IMR-90 (cell line): ENCODE measurements around the gene PLEK2. TPM values are rescaled to one million over a fixed set of nuclear protein-coding genes. Genes with fewer than 3 reads are reported as not detected.

ENCODE experiments used
- ATAC-seq: fragments of 200-7000 bp; cut with Tn5 transposase; 2 replicates; pipeline ENCODE4 v1.9.1; 2020; ENCODE audit warnings: low read depth, mild to moderate bottlenecking, moderate library complexity
- BruUV-seq: library from RNA; stranded (reverse); fragments of 400-500 nt; replicated peaks from 2 replicates; lab custom pipeline; 2021; lab: Mats Ljungman, UMichigan
- CTCF ChIA-PET: fragments of 300-600 bp; formaldehyde crosslinking; extraction: SDS; loops from one replicate; lab custom pipeline; 2021; ENCODE audit warnings: antibody characterized with exemption; lab: Yijun Ruan, JAX
- POLR2A ChIA-PET: fragments of 300-600 bp; sonication (Branson Sonifier 250); formaldehyde crosslinking; loops from one replicate; lab custom pipeline; 2022; ENCODE audit warnings: antibody characterized with exemption; ENCODE audit not compliant: unreplicated experiment; lab: Charles Lee
- DNase-seq: peaks from one replicate; pipeline ENCODE4 v3.0.0; 2013
- H2AFZ ChIP-seq: replicated peaks from 2 replicates; pipeline ENCODE3; 2013; ENCODE audit warnings: low read length, mild to moderate bottlenecking; ENCODE audit not compliant: poor library complexity
- H2AK5ac ChIP-seq: 2 replicates; pipeline ENCODE4 v1.6.1; 2013; ENCODE audit warnings: low read depth, low read length, inconsistent platforms
- H2AK9ac ChIP-seq: replicated peaks from 2 replicates; pipeline ENCODE3; 2013; ENCODE audit warnings: mild to moderate bottlenecking, low read depth, low read length, moderate library complexity; ENCODE audit not compliant: poor library complexity
- H2BK120ac ChIP-seq: 2 replicates; pipeline ENCODE4 v1.6.1; 2013; ENCODE audit warnings: low read depth, low read length, inconsistent platforms
- H2BK15ac ChIP-seq: 3 replicates; pipeline ENCODE4 v1.6.1; 2013; ENCODE audit warnings: low read depth, low read length, inconsistent platforms
- H2BK20ac ChIP-seq: 2 replicates; pipeline ENCODE4 v1.6.1; 2013; ENCODE audit warnings: low read depth, mild to moderate bottlenecking, inconsistent platforms, low read length, moderate library complexity
- H2BK5ac ChIP-seq: 2 replicates; pipeline ENCODE4 v1.6.1; 2013; ENCODE audit warnings: mild to moderate bottlenecking, low read depth, low read length, inconsistent platforms; ENCODE audit not compliant: poor library complexity, severe bottlenecking
- H3K14ac ChIP-seq: replicated peaks from 2 replicates; pipeline ENCODE4 v1.6.1; 2013; ENCODE audit warnings: low read depth, low read length, inconsistent platforms
- H3K18ac ChIP-seq: 2 replicates; pipeline ENCODE4 v1.6.1; 2013; ENCODE audit warnings: low read depth, low read length, control low read depth
- H3K23ac ChIP-seq: 2 replicates; pipeline ENCODE4 v1.6.1; 2013; ENCODE audit warnings: low read depth, low read length, inconsistent platforms
- H3K27ac ChIP-seq: 2 replicates; pipeline ENCODE4 v1.5.1; 2013; ENCODE audit warnings: mild to moderate bottlenecking, control low read depth, low read length; ENCODE audit not compliant: insufficient read depth
- H3K27me3 ChIP-seq: 2 replicates; pipeline ENCODE4 v1.6.1; 2013; ENCODE audit warnings: low read length; ENCODE audit not compliant: control insufficient read depth, insufficient read depth
- H3K36me3 ChIP-seq: 2 replicates; pipeline ENCODE4 v1.6.1; 2013; ENCODE audit warnings: low read length, mixed read lengths; ENCODE audit not compliant: control insufficient read depth, insufficient read depth
- H3K4ac ChIP-seq: 2 replicates; pipeline ENCODE4 v1.6.1; 2013; ENCODE audit warnings: low read depth, low read length, inconsistent platforms
- H3K4me1 ChIP-seq: 2 replicates; pipeline ENCODE4 v1.6.1; 2013; ENCODE audit warnings: low read length, mixed read lengths; ENCODE audit not compliant: control insufficient read depth, insufficient read depth
- H3K4me2 ChIP-seq: 2 replicates; pipeline ENCODE4 v1.6.1; 2013; ENCODE audit warnings: low read depth, mild to moderate bottlenecking, control low read depth, low read length, moderate library complexity
- H3K4me3 ChIP-seq: 2 replicates; pipeline ENCODE4 v1.5.1; 2013; ENCODE audit warnings: low read depth, mild to moderate bottlenecking, control low read depth, low read length, moderate library complexity; ENCODE audit not compliant: insufficient read depth
- H3K56ac ChIP-seq: 2 replicates; pipeline ENCODE4 v1.6.1; 2013; ENCODE audit warnings: low read length, inconsistent platforms; ENCODE audit not compliant: insufficient read depth; ENCODE audit errors: extremely low read depth
- H3K79me1 ChIP-seq, 2 experiments: 2 replicates each; pipeline ENCODE4 v1.6.1; 2013; ENCODE audit warnings: low read length in 2 of 2, inconsistent platforms in 1 of 2, low read depth in 1 of 2
- H3K9ac ChIP-seq: 2 replicates; pipeline ENCODE4 v1.6.1; 2013; ENCODE audit warnings: low read depth, low read length, control low read depth
- H3K9me1 ChIP-seq: 2 replicates; pipeline ENCODE4 v1.6.1; 2013; ENCODE audit warnings: low read length, inconsistent platforms; ENCODE audit not compliant: insufficient read depth
- H3K9me3 ChIP-seq: 2 replicates; pipeline ENCODE4 v1.6.1; 2013; ENCODE audit warnings: low read length; ENCODE audit not compliant: control insufficient read depth, insufficient read depth
- H4K20me1 ChIP-seq: 2 replicates; pipeline ENCODE4 v1.6.1; 2013; ENCODE audit warnings: low read length, inconsistent platforms; ENCODE audit not compliant: insufficient read depth
- H4K5ac ChIP-seq: 2 replicates; pipeline ENCODE4 v1.6.1; 2013; ENCODE audit warnings: mild to moderate bottlenecking, low read depth, low read length, control low read depth
- H4K8ac ChIP-seq, 2 experiments: 2 replicates each; pipeline ENCODE4 v1.6.1; 2013; ENCODE audit warnings: low read depth in 2 of 2, low read length in 2 of 2, control low read depth in 1 of 2, inconsistent platforms in 1 of 2
- H4K91ac ChIP-seq: 2 replicates; pipeline ENCODE4 v1.6.1; 2013; ENCODE audit warnings: low read depth, low read length, inconsistent platforms; ENCODE audit not compliant: insufficient read depth
- BHLHE40 ChIP-seq: fragments of 150-350 bp; IDR thresholded peaks from 2 replicates; pipeline ENCODE4 v1.6.1; 2016; ENCODE audit warnings: mild to moderate bottlenecking, low read depth, low read length
- CEBPB ChIP-seq: IDR thresholded peaks from 2 replicates; pipeline ENCODE4 v1.6.1; 2012; ENCODE audit warnings: low read depth, low read length, improper control_type of control experiment
- CHD1 ChIP-seq: IDR thresholded peaks from 2 replicates; pipeline ENCODE4 v1.6.1; 2012; ENCODE audit warnings: low read depth, low read length, improper control_type of control experiment
- ELK1 ChIP-seq: fragments of 150-350 bp; IDR thresholded peaks from 2 replicates; pipeline ENCODE4 v1.6.1; 2016; ENCODE audit warnings: low read depth, mild to moderate bottlenecking, low read length, moderate library complexity, borderline replicate concordance
- FOS ChIP-seq: fragments of 150-350 bp; IDR thresholded peaks from 2 replicates; pipeline ENCODE4 v1.6.1; 2016; ENCODE audit warnings: low read depth, low read length
- MAZ ChIP-seq: IDR thresholded peaks from 2 replicates; pipeline ENCODE4 v1.6.1; 2012; ENCODE audit warnings: low read depth, mild to moderate bottlenecking, low read length, improper control_type of control experiment, moderate library complexity, borderline replicate concordance
- MXI1 ChIP-seq: IDR thresholded peaks from 2 replicates; pipeline ENCODE4 v1.6.1; 2012; ENCODE audit warnings: low read depth, mild to moderate bottlenecking, low read length, moderate library complexity, borderline replicate concordance
- NFE2L2 ChIP-seq: fragments of 150-350 bp; IDR thresholded peaks from 2 replicates; pipeline ENCODE4 v1.6.1; 2016; ENCODE audit warnings: low read depth, mild to moderate bottlenecking, low read length
- POLR2A ChIP-seq: IDR thresholded peaks from 2 replicates; pipeline ENCODE4 v1.6.1; 2012; ENCODE audit warnings: mild to moderate bottlenecking, low read depth, low read length
- RFX5 ChIP-seq: IDR thresholded peaks from 2 replicates; pipeline ENCODE4 v1.8.0; 2012; ENCODE audit warnings: low read depth, mild to moderate bottlenecking, low read length, moderate library complexity
- USF2 ChIP-seq: fragments of 150-350 bp; IDR thresholded peaks from 2 replicates; pipeline ENCODE4 v1.6.1; 2017; ENCODE audit warnings: mild to moderate bottlenecking, antibody characterized with exemption, low read length, low read depth
- WGBS, 2 experiments: methylation state at CpG; one replicate each; pipeline versions ENCODE4 v1.1.5 to v1.1.7; 2013; ENCODE audit warnings: missing lambda C conversion rate in 2 of 2; ENCODE audit not compliant: insufficient read length in 1 of 2; ENCODE audit errors: extremely low coverage in 2 of 2; 5-methylcytosine and 5-hydroxymethylcytosine counted together
- dilution Hi-C: fragments of 300-500 bp; cut with HindIII; formaldehyde crosslinking; loops from one replicate; pipeline ENCODE4 v1.14.3; 2018; ENCODE audit warnings: low sequenced_read_pairs; ENCODE audit not compliant: unreplicated experiment
- in situ Hi-C: fragments of 300-500 bp; cut with MboI; formaldehyde crosslinking; loops from 3 replicates; pipeline ENCODE4 v1.14.3; 2019; ENCODE audit warnings: low sequenced_read_pairs, inconsistent platforms, mixed read lengths
- intact Hi-C: fragments of 100-400 bp; cut with micrococcal nuclease; formaldehyde crosslinking; loops from 2 replicates; pipeline ENCODE4 v1.10.0; 2022
- polyA plus RNA-seq, 3 experiments: library from polyadenylated mRNA; depleted of rRNA; stranded (reverse); fragments of >200 nt; gene quantifications; 2 replicates each; pipeline ENCODE4 v1.2.3, GENCODE V29; 2012; ENCODE audit warnings: low replicate concordance in 1 of 3
- total RNA-seq: library from RNA; depleted of rRNA; stranded (reverse); fragments of >200 nt; gene quantifications from 2 replicates; pipeline ENCODE4 v1.2.3, GENCODE V29; 2012
- TF ChIP-seq, protein P1 (sequence below): conservative IDR thresholded peaks from 2 replicates; pipeline ENCODE4 v1.5.1; 2012; ENCODE audit warnings: mild to moderate bottlenecking, low read depth, low read length, improper control_type of control experiment

The PLEK2 gene
- total and polyA plus RNA-seq, 2 of the 4 experiments (the other 2 are of a cell fraction), result 1.7 to 2.5 TPM

DNA sequence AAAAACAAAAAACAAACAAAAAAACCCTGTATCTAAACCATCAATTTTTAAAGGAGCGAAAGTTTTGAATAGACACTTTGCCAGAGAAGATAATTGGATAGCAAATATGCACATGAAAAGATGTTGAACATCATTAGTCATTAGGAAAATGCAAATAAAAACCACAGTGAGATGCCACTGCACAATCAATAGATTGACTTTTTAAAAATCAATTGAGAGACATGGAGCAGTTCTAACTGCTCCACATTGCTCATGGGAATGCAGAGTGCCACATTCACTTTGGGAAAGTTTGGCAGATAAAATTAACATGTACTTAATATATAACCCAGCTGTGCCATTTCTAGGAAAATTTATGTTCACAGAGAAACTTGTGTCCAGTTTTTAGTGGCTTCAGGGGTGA is 39.1 kb downstream of the PLEK2 start:
- H4K91ac ChIP-seq, result no peak overlapping the region

More for the DNA sequence above, 39.1 kb downstream of the PLEK2 start:
- Histone ChIP-seq H3K4me1 (peaks cover 2% of the 10 kb centered on the region; the same call in 1 of the 2 replicates), H3K4me2 (no peak overlapping the region), H3K4me3 (no peak overlapping the region), H2AFZ (no peak overlapping the region), H4K8ac (no peak overlapping the region), H2BK120ac (no peak overlapping the region), H4K5ac (no peak overlapping the region), H2BK15ac (no peak overlapping the region), H2AK9ac (no peak overlapping the region), H3K14ac (no peak overlapping the region), H3K79me1 (peaks cover 14 to 33% of the 10 kb centered on the region in 2 experiments), H2AK5ac (no peak overlapping the region), H3K18ac (no peak overlapping the region), H4K20me1 (peaks cover 20% of the 10 kb centered on the region), H3K4ac (no peak overlapping the region), H3K56ac (no peak overlapping the region), H3K9me3 (no peaks in the 10 kb centered on the region), H2BK20ac (no peak overlapping the region), H3K36me3 (peaks cover 44% of the 10 kb centered on the region), H3K27ac (no peak overlapping the region), H3K27me3 (no peaks in the 10 kb centered on the region), H2BK5ac (no peak overlapping the region), H3K9ac (no peak overlapping the region), H3K9me1 (peaks cover 4% of the 10 kb centered on the region; the same call in 1 of the 2 replicates), H3K23ac (no peak overlapping the region)
- WGBS, 2 experiments, result no CpG with 5 or more reads among the region's 1 CpG
- intact Hi-C loops (no loop called here), dilution Hi-C loops (no loop called here), in situ Hi-C loops (no loop called here)
- ATAC-seq (no peak), DNase-seq (no peak)
- CTCF ChIA-PET, result no interaction called here
- BruUV-seq, result no TSS peak
- TF ChIP-seq CEBPB, result no peak
- no peak for TF ChIP-seq CHD1
- no peak for TF ChIP-seq MXI1
- no peak for TF ChIP-seq ELK1
- no peak for TF ChIP-seq BHLHE40
- no peak for TF ChIP-seq FOS
- no peak for TF ChIP-seq NFE2L2
- TF ChIP-seq MAZ, result no peak
- TF ChIP-seq, protein P1, sequence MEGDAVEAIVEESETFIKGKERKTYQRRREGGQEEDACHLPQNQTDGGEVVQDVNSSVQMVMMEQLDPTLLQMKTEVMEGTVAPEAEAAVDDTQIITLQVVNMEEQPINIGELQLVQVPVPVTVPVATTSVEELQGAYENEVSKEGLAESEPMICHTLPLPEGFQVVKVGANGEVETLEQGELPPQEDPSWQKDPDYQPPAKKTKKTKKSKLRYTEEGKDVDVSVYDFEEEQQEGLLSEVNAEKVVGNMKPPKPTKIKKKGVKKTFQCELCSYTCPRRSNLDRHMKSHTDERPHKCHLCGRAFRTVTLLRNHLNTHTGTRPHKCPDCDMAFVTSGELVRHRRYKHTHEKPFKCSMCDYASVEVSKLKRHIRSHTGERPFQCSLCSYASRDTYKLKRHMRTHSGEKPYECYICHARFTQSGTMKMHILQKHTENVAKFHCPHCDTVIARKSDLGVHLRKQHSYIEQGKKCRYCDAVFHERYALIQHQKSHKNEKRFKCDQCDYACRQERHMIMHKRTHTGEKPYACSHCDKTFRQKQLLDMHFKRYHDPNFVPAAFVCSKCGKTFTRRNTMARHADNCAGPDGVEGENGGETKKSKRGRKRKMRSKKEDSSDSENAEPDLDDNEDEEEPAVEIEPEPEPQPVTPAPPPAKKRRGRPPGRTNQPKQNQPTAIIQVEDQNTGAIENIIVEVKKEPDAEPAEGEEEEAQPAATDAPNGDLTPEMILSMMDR, result no peak
- TF ChIP-seq USF2, result no peak
- no peak for TF ChIP-seq RFX5
- TF ChIP-seq POLR2A, result no peak
- POLR2A ChIA-PET, result no interaction called here
